Effector memory CD4-positive, alpha-beta T cell (primary cell): ENCODE data around the gene EXOC7.

Experiments used
- DNase-seq, 3 donors: peaks; one replicate each; pipeline ENCODE4 v3.0.0-alpha.2; 2020
- H3K27ac ChIP-seq: 2 replicates; pipeline ENCODE4 v1.7.0; 2013; ENCODE audit warnings: mild to moderate bottlenecking, low read length, moderate library complexity; ENCODE audit not compliant: insufficient read depth, poor library complexity, severe bottlenecking
- H3K27me3 ChIP-seq: replicated peaks from 2 replicates; pipeline ENCODE4 v1.7.0; 2013; ENCODE audit warnings: mild to moderate bottlenecking, low read length; ENCODE audit not compliant: insufficient read depth, control insufficient read depth, poor library complexity, severe bottlenecking
- H3K36me3 ChIP-seq: 2 replicates; pipeline ENCODE4 v1.7.0; 2013; ENCODE audit warnings: mild to moderate bottlenecking, low read length, moderate library complexity; ENCODE audit not compliant: control insufficient read depth, insufficient read depth
- H3K4me1 ChIP-seq: 2 replicates; pipeline ENCODE4 v1.7.0; 2013; ENCODE audit warnings: low read length, mild to moderate bottlenecking; ENCODE audit not compliant: control insufficient read depth, insufficient read depth, poor library complexity, severe bottlenecking
- H3K4me3 ChIP-seq: 2 replicates; pipeline ENCODE4 v1.7.0; 2013; ENCODE audit warnings: low read length, low read depth, mild to moderate bottlenecking; ENCODE audit not compliant: insufficient read depth, poor library complexity, severe bottlenecking
- H3K9me3 ChIP-seq: 2 replicates; pipeline ENCODE4 v1.7.0; 2013; ENCODE audit warnings: mild to moderate bottlenecking, low read length, moderate library complexity; ENCODE audit not compliant: control insufficient read depth

EXOC7 gene

DNA sequence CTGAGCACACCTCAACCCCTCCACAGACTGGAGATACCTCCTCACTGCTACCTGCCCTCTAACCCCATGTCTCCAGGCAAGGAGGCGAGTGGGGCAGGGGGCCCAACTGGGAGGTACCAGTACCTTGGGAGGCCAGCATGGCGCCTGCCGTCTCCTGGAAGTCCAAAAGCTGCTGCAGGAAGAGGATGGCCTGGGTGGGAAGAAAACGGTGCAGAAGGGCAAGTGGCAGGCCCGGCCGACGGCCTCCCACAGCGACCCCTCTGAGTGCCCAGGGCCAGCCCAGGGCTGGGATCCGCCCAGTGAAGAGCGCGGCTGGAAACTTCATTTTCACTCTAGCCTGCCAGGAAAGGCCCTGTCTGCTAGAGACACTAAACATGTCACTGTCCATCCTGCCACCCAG, 16.1 kb downstream of the EXOC7 start:
- H3K36me3 ChIP-seq = peaks cover 82% of the 10 kb centered on the region

DNA sequence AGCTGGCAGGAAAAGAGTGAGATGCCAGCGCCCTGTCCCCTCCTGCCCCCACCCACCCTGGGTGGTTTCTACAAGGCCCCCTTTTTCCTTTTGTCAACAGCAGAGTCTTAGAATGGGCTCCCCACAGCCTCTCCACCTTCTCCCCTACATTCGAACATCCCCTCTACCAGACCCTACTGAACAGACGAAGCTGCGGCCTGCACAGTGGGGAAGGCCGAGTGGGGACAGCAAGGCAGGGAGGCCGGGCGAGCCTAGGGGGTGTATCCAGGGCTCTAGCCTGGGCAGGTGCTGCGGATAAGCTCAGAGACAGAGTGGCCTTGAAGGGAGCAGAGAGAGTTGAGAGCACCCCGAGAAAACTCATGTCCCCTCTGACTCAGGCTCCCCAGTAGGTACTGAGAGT, 17.2 kb downstream of the EXOC7 start:
- peaks cover 80% of the 10 kb centered on the region for H3K36me3 ChIP-seq
- H3K27ac ChIP-seq = no peak overlapping the region
- H3K9me3 ChIP-seq = no peaks in the 10 kb centered on the region
- no peak overlapping the region for H3K4me3 ChIP-seq
- no peaks in the 10 kb centered on the region for H3K27me3 ChIP-seq
- DNase-seq = no peak
- H3K4me1 ChIP-seq = no peaks in the 10 kb centered on the region

More for the DNA sequence above, 16.1 kb downstream of the EXOC7 start:
- H3K4me3 ChIP-seq = no peak overlapping the region
- no peaks in the 10 kb centered on the region for H3K4me1 ChIP-seq
- no peaks in the 10 kb centered on the region for H3K27me3 ChIP-seq
- no peak for DNase-seq
- H3K27ac ChIP-seq = no peak overlapping the region
- H3K9me3 ChIP-seq = no peaks in the 10 kb centered on the region

DNA sequence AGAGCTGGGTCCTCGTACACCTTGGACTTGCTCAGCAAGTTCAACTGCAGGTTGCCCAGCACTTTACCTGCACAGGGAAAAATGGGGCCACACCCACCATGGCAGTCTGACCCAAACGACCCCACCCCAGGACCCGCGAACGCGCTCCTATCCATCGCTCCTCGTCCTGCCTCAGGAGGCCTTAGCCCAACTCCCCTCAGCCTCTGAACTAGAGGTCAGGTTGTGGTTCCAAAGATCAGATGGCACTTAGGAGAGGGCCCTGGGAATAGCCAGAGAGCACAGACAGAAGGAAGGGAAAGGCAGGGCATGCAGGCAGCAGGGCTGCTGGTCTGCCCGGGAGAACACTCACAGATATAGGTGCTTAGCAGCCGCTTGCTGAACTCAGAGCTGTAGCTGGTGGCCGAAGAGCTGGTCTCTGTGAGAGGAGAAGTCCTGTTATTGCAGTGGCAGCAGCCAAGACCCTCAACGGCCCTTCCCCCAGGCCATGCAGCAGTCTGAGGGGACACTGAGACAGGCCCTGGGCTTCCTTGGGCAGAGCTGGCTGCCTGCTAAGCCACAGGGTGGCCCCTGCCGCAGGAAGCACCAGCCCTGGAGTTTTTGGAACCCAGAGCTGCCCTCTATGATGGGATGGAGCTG, 17.7 kb downstream of the EXOC7 start:
- Histone ChIP-seq H3K9me3 (no peaks in the 10 kb centered on the region), H3K27me3 (no peaks in the 10 kb centered on the region), H3K36me3 (peaks cover 79% of the 10 kb centered on the region), H3K4me3 (no peak overlapping the region), H3K27ac (no peak overlapping the region), H3K4me1 (no peaks in the 10 kb centered on the region)
- no peak for DNase-seq

DNA sequence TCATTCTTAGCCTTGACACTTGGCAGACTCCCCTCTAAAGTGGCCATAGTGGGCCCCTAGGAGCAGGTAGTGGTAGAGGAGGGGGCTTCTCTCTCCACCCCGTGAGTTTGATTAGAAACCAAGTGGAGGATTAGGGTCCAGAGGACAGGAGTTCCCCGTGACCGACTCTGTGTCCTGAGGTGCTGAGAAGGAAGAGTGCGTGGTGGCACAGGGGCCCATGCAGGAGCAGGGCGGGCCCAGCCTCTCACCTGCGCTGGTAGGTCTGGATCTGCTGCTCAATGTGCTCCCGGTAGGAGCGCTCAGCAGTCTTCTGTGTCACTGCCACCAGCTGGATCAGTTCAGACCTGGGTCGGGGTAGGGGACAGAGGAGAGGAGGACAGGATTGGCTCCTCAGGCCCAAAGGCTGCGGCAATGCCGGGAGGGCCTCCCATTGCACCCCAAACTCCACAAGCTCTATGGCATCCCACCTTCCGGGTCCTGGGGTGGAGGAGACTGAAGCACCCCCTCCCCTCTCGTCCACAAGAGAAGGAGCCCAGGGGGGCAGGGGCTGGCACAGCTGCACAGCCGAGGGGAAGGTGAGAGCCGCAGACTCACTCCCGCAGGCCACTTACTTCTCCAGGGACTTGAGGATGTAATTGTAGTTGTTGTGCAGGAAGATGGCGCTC, 18.4 kb downstream of the EXOC7 start:
- DNase-seq = no peak
- H3K27me3 ChIP-seq = no peaks in the 10 kb centered on the region
- H3K36me3 ChIP-seq = peaks cover 73% of the 10 kb centered on the region
- no peaks in the 10 kb centered on the region for H3K9me3 ChIP-seq
- no peak overlapping the region for H3K4me3 ChIP-seq
- H3K4me1 ChIP-seq = peaks cover under 1% of the 10 kb centered on the region
- H3K27ac ChIP-seq = no peak overlapping the region

DNA sequence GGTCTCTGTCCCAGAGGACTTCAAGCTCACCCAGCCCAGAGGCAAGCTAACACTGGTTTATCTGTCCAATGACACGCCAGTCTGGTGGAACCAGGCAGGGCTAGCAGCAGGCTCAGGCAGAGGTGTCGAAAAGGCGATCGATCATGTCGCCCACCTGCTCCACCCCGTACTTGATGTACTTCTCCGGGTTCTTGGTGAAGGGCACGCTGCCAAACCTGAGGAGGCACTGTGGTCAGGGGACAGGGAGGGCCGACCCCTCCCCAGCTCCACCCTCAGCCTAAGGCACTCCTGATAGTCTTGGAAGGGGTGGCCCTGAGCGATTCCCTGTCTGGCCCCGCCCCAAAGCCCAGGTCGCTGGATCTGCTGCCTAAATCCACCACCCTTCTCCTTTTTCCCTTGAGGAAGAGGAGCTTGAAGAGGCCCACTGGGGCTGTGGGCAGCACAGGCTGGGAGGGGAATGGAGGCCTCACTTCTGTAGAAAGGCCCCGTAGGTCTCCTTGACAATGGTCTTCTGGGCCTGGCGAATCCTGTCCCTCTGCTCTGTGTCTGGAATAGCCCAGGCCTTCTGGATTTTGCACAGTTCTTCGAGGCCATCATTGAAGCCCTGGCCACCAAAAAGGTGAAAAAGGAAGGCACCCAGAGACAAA, 19.9 kb downstream of the EXOC7 start:
- Histone ChIP-seq H3K36me3 (peaks cover 58% of the 10 kb centered on the region), H3K4me3 (no peak overlapping the region), H3K9me3 (no peaks in the 10 kb centered on the region), H3K27ac (no peak overlapping the region), H3K4me1 (peaks cover 14% of the 10 kb centered on the region), H3K27me3 (no peaks in the 10 kb centered on the region)
- no peak for DNase-seq

DNA sequence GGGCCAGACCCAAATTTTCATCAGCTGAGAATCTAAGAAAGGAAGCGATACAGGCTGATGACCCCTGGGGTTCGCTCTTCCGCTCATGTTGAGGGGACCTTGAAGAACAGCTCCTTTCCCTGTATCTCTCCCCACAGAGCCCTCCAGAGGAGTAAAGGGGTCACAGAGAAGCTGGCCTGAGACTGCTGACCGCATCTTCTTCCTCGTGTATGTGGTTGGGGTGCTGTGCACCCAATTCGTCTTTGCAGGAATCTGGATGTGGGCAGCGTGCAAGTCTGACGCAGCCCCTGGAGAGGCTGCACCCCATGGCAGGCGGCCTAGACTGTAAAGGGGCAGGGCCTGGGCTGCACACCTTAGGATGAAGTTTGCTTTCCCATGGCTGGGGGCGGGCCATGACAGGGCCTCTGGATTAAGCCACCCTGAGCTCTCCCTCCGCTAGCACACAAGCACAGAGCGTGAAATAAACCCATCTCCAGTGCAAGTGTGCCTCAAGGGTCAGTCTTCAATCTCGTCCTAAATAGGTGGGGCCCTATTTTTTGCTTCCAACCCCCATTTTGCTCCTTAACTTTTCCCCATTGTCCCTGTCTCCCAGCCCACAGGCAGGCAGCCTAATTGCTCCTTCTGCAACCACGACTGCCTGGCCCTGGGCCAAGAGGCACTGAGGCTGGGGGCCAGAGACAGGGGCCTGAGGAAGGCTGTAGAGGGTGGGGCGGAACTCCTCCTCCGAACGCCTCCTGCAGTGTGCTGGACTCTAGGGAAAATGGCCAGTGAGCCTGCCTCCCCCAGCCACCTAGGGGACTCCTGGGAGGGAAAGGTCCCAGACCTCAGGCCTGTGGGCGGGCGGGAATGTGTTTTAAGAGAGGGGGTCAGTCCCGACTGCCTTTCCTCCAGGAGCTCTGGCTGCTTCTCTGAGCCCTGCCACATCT, 21.0 kb downstream of the EXOC7 start:
- peaks cover 14% of the 10 kb centered on the region for H3K4me1 ChIP-seq
- no peaks in the 10 kb centered on the region for H3K9me3 ChIP-seq
- H3K4me3 ChIP-seq = no peak overlapping the region
- no peak overlapping the region for H3K27ac ChIP-seq
- H3K27me3 ChIP-seq = no peaks in the 10 kb centered on the region
- no peak for DNase-seq
- peaks cover 47% of the 10 kb centered on the region for H3K36me3 ChIP-seq

DNA sequence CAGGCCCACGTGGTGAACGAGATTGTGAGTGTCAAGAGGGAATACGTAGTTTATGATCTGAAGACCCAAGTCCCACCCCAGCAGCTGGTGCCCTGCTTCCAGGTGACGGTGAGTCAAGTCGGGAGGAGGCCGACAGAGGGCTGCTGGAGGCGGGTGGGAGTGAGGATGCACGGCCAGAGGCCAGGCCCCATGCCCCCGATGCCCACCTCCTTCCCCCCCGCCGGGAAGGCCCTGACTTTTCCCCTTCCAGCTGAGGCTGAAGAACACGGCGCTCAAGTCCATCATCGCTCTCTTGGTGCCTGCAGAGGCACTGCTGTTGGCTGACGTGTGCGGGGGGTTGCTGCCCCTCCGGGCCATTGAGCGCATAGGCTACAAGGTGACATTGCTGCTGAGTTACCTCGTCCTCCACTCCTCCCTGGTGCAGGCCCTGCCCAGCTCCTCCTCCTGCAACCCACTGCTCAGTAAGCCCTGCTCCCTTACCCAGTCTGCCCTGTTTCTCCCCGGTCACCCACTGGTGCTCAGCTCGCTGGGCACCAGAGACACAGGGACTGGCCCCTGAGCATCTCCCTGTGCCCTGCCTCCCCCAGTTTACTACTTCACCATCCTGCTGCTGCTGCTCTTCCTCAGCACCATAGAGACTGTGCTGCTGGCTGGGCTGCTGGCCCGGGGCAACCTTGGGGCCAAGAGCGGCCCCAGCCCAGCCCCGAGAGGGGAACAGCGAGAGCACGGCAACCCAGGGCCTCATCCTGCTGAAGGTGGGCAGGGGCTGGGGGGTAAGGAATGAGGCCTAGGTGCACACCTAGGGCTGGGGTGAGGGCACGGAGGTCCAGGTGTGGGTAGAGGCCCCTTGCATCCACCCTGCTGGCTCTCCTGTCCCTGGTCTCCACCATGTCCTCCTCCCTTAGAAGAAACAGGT, 22.0 kb downstream of the EXOC7 start:
- H3K4me3 ChIP-seq = no peak overlapping the region
- H3K4me1 ChIP-seq = peaks cover 22% of the 10 kb centered on the region
- H3K36me3 ChIP-seq = peaks cover 37% of the 10 kb centered on the region
- H3K9me3 ChIP-seq = no peaks in the 10 kb centered on the region
- H3K27me3 ChIP-seq = peaks cover under 1% of the 10 kb centered on the region
- no peak overlapping the region for H3K27ac ChIP-seq
- DNase-seq = no peak

DNA sequence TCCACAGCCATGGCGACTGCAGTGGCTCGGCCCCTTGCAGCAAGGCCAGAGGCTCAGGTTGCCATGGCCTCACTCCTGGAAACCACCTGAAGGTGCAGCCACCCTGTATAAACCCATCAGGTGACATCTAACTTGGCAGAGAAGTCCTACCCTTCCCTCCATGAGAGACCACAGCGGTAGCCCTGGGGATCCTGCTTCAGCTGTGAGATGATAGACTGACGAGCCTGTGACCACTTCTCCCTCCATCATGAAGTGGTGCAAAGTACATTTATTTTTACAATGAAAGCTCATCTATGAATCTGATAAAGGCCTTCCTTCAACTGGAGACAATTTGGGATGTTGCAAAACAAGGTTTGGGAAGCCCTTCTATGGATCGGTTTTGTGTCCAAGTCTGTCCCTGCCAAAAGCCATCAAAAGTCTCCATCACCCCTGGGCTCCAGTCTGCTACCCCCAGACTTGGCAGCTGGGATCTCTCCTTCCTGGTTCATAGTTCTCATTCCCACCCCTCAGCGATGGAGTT, 22.8 kb downstream of the EXOC7 start:
- Histone ChIP-seq H3K27me3 (peaks cover 8% of the 10 kb centered on the region), H3K36me3 (peaks cover 30% of the 10 kb centered on the region), H3K4me1 (peaks cover 29% of the 10 kb centered on the region), H3K9me3 (no peaks in the 10 kb centered on the region), H3K4me3 (no peak overlapping the region), H3K27ac (no peak overlapping the region)
- no peak for DNase-seq
